GM12864 (cell line): ENCODE data around the gene TBX1.

Experiments
- DNase-seq: peaks from one replicate; pipeline ENCODE4 v3.0.0-alpha.2; 2011; ENCODE audit warnings: low read depth
- H3K4me3 ChIP-seq: 2 replicates; pipeline ENCODE4 v1.5.1; 2011; ENCODE audit warnings: mild to moderate bottlenecking, low read depth, low read length, control low read depth
- TF ChIP-seq, protein P1 (sequence below): IDR thresholded peaks from 2 replicates; pipeline ENCODE4 v1.5.1; 2011; ENCODE audit warnings: low read depth, mild to moderate bottlenecking, moderate library complexity, low read length, control low read depth, inconsistent platforms; ENCODE audit errors: missing control alignments

TBX1 gene

DNA sequence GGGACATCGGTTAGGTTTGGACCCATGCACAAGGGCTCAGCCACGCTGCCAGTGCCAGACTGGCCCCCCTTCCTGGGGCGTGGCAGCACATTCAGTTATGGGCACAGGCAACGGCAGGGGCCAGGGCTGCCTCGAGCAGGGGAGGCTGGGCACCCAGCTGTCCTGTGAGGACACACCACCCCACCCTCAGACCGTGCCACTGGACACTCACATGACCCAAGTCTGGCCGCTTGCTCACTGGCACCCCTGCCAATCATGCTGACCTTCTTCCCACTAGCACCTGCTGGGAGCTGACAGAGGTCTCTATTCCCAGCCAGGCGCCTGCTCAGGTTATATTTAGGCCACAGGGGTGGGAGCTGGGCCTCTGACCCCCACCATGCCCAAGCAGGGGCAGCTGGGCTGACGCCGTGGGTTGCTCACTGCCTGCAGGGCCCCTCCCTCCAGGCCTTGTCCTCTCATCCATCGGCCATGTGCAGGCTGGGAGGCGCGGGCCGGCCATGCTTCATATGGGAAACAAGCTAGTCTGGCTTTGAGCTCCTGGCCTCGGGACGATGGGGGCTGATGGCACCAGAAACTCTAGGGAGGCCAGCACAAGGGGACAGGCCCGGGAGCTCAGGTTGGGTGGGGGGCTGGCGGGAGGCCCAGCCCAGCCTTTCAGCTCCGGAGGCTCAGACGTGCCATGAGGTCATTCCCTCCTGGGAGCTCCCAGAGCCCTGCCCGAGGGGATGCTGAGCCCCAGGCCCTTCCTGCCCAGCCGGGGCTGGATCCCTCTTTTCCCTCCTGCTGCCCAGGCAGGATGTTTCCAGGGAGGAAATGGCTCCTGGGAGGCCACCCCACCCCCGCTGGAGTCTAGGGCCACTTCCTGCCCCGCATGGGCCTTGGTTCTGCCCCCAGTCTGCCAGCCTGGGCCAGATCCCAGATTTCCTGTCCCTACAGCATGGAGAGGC, 15.2 kb upstream of the TBX1 start:
- TF ChIP-seq, protein P1, sequence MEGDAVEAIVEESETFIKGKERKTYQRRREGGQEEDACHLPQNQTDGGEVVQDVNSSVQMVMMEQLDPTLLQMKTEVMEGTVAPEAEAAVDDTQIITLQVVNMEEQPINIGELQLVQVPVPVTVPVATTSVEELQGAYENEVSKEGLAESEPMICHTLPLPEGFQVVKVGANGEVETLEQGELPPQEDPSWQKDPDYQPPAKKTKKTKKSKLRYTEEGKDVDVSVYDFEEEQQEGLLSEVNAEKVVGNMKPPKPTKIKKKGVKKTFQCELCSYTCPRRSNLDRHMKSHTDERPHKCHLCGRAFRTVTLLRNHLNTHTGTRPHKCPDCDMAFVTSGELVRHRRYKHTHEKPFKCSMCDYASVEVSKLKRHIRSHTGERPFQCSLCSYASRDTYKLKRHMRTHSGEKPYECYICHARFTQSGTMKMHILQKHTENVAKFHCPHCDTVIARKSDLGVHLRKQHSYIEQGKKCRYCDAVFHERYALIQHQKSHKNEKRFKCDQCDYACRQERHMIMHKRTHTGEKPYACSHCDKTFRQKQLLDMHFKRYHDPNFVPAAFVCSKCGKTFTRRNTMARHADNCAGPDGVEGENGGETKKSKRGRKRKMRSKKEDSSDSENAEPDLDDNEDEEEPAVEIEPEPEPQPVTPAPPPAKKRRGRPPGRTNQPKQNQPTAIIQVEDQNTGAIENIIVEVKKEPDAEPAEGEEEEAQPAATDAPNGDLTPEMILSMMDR = no peak
- H3K4me3 ChIP-seq = no peak overlapping the region
- no peak for DNase-seq

DNA sequence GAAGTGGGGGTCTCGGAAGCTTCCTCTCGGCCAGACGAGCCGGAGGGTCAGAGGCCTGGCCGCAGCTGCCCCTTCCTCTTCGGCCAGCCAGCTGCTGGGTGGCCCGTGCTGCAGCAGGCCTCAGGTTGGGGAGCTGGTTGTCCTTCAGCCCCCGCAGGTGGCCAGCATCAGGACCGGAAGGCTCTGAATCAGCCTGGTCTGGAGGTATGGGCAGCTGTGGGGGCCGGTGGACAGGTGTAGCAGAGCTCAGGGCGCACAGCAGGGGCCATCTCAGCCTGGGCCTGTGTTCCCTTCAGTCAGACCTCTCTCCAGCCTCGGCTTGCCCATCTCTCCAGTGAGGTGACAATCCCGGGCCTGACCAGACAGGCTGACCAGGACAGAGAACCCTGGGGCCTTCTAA, 13.9 kb upstream of the TBX1 start:
- DNase-seq = no peak
- TF ChIP-seq, protein P1 = no peak
- H3K4me3 ChIP-seq = no peak overlapping the region

DNA sequence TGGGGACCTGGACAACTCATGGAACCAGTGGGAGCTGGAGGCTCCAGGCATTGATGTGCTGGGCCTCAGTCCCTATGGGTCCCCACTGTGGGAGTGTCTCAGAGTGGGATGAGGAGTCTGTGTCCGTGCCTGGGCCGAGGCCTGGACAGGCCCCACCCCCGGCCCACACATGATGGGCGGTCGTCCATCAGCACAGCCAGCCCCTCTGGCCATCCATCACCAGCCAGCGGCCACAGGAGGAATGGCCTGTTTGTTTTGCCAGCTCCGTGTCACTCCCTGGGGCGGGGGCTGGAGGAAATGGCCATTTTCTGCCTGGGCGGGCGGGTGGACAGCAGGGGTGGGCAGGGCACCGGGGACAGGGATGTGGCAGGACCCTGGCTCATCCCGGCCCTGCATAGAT, 13.0 kb upstream of the TBX1 start:
- TF ChIP-seq, protein P1 = no peak
- no peak overlapping the region for H3K4me3 ChIP-seq
- no peak for DNase-seq

DNA sequence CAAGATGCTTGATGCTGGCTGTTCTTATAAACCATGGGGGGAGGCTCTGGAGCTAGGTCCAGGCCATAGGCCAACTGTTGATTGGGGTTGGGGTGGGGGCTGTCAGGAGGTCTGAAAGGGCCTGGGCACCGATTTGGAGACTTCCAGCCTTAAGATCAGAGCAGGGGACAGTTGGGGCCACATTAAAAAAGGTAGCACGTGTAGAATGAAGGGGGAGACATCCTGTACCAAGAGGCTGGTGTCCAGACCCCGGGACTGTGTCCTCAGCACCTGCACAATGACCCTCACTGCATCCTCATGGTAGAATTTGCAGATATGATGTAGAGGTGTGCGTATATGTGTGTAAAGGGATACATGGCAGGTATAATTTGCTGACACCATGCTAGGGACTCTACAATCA, 12.4 kb upstream of the TBX1 start:
- DNase-seq = no peak
- H3K4me3 ChIP-seq = no peak overlapping the region
- TF ChIP-seq, protein P1 = no peak

DNA sequence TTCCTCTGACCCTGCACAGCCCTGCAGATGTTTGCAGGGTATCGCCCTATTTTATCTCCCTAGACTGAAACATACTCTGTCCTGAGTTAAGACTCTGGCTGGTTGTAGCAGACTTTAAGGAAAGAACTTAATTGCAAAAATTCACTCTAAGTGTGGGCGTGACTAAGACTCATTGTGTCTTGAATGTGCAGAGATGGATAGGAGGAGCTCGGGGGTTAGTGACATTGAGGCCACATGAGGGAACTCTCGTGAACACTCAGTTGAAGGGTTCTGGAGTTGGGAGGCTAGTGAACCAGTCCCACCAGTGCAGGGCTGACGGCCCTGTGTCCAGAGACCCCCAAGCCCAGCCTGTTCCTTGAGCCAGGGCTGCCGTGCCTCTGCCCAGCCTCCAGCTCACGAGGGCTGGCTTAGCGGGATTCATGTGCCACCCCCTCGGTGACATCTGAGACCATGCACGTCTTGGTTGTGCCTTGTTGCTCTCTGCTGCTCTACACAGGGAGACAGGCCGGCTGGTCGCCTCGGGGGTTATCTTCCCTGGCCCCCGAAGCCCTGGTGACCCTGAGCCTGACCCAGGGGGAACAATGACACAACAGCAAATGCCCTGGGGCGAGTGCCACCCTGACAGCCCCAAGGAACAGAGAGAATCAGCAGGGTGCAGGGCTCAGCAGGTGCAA, 11.4 kb upstream of the TBX1 start:
- no peak overlapping the region for H3K4me3 ChIP-seq
- no peak for DNase-seq
- TF ChIP-seq, protein P1 = no peak

DNA sequence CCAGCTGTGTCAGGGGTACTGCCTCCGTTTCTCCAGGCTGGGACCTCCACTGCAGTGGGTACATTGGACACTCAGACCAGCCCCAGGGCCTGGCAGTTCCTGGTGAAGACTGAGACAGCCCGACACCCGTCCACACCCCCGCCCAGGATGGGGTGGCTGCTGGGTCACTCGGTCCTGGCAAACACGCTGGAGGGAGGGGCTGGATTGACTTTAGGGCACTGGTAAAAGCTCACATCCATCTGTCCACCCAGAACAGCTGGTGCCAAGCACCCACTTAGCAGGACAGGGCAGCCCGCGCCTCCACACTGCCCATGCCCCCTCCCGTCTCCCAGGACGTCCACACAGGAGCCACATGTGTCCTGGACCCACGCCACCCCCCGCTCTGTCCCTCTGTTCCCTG, 10.7 kb upstream of the TBX1 start:
- TF ChIP-seq, protein P1 = no peak
- no peak overlapping the region for H3K4me3 ChIP-seq
- no peak for DNase-seq
